NCI-H2196 (cell line): ENCODE measurements around the gene NKAIN2.

ENCODE experiments used
- DNase-seq: peaks from one replicate; lab custom pipeline; 2025; ENCODE audit not compliant: unreplicated experiment; lab: John Stamatoyannopoulos, UW

NKAIN2 gene

GRCh38 chr6:124022641-124023040 lies 219.0 kb downstream of the NKAIN2 start:
- no peak for DNase-seq

GRCh38 chr6:124026694-124027093 lies 223.0 kb downstream of the NKAIN2 start:
- DNase-seq, result no peak

DNA sequence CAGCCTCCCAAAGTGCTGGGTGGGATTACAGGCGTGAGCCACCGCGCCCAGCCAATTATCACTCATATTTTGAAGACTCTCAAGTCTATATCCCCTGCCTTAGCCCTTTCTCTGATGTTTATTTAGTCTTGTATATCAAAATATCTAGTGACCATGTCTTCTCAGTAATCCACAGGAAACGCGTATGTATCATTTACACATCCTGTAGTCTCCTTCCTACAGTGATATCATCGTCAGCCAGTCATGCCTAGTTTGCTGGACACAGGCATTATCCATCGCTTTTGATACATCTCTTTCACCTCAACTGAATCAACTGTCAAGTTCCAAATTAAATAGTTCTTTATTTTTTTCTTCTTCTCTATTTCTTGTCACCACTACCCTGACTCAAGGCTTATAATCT lies 223.7 kb downstream of the NKAIN2 start:
- DNase-seq, result no peak

DNA sequence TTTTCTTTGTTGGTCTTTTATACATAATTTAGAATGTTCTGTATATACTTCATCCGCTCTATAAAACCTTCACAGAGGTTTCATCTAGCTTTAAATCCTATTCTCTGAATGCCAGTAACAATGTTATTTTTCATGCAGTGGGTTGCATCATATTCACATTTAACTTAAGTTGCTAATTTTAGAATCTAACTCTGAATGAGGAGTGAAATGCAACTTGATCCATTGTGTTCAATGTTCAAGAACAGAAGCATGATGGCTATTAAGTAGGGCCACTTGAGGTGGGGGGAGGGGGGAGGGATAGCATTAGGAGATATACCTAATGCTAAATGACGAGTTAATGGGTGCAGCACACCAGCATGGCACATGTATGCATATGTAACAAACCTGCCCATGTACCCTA lies 224.5 kb downstream of the NKAIN2 start:
- DNase-seq, result no peak

DNA sequence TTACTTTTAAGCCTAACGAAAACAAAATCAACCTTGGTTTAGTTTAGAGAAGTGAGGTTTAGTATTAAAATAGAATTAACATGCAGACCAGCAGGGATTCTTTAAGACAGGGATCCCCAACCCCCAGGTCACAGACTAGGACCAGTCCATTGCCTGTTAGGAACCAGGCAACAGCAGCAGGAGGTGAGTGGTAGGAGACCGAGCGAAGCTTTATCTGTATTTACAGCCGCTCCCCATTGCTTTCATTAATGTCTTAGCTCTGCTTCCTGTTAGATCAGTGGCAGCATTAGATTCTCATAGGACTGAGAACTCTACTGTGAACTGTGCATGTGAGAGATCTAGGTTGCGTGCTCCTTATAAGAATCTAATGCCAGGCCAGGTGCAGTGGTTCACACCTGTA lies 225.9 kb downstream of the NKAIN2 start:
- no peak for DNase-seq

- no peak for DNase-seq
Measured at GRCh38 chr6:124033501-124033900, 229.8 kb downstream of the NKAIN2 start.

GRCh38 chr6:124036384-124036783 lies 232.7 kb downstream of the NKAIN2 start:
- no peak for DNase-seq

- DNase-seq, result no peak
Measured at GRCh38 chr6:124040655-124041054, 237.0 kb downstream of the NKAIN2 start.

GRCh38 chr6:124052120-124052519 lies 248.5 kb downstream of the NKAIN2 start:
- DNase-seq, result no peak

DNA sequence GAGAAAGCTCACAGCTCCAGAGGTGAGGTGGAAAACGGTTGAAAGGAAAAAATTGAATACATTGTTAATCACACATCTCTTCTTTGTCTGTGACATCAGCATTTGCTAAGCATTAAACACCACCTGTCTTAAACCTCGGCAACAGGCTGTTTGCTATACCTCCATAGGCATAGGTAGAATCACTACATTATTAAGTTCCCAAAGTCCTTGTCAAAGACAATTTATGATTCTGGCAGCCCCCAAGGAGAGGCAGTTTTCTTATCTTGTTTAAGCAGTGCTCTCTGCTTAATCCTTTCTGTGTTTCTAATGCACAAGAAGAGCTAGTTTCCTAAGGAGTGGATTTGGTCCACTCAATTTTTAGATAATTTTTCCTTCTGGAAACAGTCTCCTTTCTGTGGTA lies 249.7 kb downstream of the NKAIN2 start:
- DNase-seq, result no peak

DNA sequence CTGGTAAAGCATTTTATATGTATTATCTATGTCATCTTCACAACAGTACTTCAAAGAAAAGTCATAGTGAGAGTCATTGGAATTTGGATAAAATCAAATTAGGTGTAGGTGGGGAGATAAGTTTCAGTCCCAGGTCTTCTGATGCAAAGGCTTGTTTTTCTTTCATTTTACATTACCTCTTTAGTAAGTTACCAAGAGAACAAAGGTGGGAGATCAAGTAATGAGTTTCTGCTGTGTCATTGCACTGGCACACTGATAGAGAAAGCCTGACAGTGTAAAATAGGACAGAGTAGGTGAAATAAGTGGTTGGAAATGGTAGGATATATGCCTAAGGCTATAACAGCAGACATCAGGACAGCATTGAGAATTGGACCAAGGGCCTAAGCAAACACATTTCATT lies 250.4 kb downstream of the NKAIN2 start:
- no peak for DNase-seq

- DNase-seq, result no peak
Measured at GRCh38 chr6:124055395-124055794, 251.7 kb downstream of the NKAIN2 start.

GRCh38 chr6:124055963-124056362 lies 252.3 kb downstream of the NKAIN2 start:
- DNase-seq, result no peak

- DNase-seq, result no peak
Measured at GRCh38 chr6:124056407-124057334, 253.0 kb downstream of the NKAIN2 start.

GRCh38 chr6:124057461-124057860 lies 253.8 kb downstream of the NKAIN2 start:
- no peak for DNase-seq

DNA sequence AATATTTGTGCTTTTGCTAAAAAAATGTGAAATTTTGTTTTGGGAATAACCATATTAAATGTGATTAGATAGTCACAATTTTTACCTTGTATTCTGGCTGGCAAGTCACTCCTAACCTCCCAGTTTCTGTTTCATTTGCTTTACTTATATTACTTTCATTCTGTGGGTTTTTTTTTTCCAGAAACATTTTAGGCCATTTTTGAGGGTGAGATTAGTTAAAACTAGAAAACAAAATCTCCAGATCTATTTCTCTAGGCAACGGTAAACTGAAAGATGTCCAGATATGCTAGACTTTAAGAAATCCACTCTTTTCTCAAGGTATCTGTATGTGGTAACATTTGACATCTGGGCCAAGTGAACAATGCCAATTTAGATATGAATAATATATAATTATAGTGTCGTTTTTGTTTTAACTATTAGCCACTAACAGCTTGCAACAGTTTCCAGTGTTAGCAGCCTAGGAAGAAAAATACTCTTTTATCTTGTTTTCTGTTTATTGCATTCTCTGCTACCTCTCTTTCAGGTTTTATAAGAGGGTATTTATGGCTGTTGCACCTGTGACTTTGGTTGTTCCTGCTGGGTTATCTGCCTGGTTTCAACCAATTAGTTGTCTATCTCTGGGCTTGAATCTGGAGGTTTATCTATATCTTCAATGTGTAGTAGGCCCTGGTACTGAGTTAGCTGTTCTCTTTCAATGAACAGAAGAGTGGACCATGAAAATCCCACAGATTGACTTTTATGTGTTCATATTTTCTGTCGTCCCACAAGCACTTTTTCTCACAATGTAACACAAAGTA lies 260.9 kb downstream of the NKAIN2 start:
- DNase-seq, result no peak

GRCh38 chr6:124066269-124066668 lies 262.6 kb downstream of the NKAIN2 start:
- DNase-seq, result no peak

DNA sequence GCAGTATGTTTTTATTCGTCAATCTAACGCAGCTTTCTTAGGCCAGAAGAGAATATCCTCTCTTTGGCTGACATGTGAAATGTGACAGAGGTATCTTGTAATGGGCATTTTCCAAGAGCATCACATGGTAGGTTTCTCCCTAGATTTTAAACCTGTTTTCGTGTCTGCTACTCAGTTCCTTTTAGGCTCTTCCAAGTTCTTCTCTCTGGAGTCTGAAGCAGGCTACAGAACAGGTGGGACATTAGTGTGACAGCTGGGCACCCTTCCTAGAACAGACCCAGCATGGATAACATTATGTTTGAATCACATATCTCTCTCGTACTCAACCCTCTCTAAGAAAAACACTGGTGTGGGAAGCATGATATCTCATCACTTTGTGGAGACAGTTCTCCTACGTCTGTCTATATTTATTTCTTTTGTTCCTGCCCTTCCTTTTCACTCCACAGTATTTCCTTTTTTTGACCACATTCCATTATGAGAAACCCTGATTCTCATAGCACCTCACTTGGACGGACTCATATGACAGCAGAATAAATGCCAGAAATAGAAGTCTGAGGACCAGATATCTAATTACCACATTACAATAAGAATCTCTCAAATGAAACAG lies 263.4 kb downstream of the NKAIN2 start:
- no peak for DNase-seq

DNA sequence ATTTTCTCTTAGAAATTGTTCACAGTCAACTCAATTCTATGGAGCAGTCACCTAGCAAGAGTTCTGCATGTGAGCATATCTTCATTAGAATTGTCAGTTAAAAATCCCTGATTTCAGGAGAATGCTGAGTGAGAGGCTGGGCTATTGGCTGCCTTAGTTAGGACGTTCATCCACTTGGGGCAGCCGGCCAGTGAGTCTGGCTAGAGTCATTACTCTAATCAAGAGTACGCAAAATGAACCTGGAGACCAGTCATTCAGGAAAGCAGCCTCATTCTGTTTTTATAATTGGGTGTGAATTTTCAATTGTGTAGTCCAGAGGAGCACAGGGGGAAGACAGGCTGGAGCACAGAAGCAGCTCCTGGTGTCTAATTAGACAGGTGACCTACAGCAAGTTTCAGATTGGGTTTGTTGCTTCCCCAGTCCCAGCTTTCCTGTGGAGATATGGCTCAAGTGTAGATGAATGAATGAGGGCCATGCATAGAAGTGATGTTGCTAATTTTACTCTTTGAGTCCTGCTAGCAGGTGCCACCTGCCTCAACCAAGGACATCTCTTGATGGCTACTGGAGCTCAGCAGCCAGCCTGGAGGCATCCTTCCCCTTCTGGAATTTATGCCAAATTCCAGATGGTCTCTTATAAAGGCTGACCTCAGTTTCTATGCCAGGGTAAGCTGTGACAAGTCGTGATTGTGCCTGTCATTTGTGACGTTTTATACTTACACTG lies 265.7 kb downstream of the NKAIN2 start:
- no peak for DNase-seq

GRCh38 chr6:124073021-124073420 lies 269.4 kb downstream of the NKAIN2 start:
- no peak for DNase-seq
